Keratinocyte (primary cell): ENCODE data around the gene CEP152. TPM values are rescaled to one million over a fixed set of nuclear protein-coding genes. Genes with fewer than 3 reads are reported as not detected.

Experiments
- DNase-seq: peaks from one replicate; pipeline ENCODE4 v3.0.0-alpha.2; 2011; ENCODE audit warnings: low read depth, missing footprints, low spot score
- FAIRE-seq: peaks from 2 replicates; lab custom pipeline; 2011; peaks lifted over from hg19 to GRCh38; lab: Jason Lieb, UNC
- H2AFZ ChIP-seq: 2 replicates; pipeline ENCODE4 v1.6.0; 2012; ENCODE audit warnings: low read length, control low read depth, inconsistent platforms; ENCODE audit not compliant: control insufficient read depth
- H3K27ac ChIP-seq: 2 replicates; pipeline ENCODE4 v1.5.1; 2011; ENCODE audit warnings: low read length; ENCODE audit not compliant: control insufficient read depth, insufficient read depth
- H3K27me3 ChIP-seq: 3 replicates; pipeline ENCODE4 v1.6.0; 2011; ENCODE audit warnings: low read length; ENCODE audit not compliant: control insufficient read depth, insufficient read depth; ENCODE audit errors: extremely low read depth
- H3K36me3 ChIP-seq, 2 experiments: 2 replicates in 1 of 2; 3 replicates in 1 of 2; pipeline ENCODE4 v1.5.1; 2011; ENCODE audit warnings: low read length in 2 of 2, mild to moderate bottlenecking in 1 of 2; ENCODE audit not compliant: control insufficient read depth in 2 of 2, insufficient read depth in 2 of 2; ENCODE audit errors: extremely low read depth in 1 of 2
- H3K4me1 ChIP-seq: 3 replicates; pipeline ENCODE4 v1.5.1; 2011; ENCODE audit warnings: low read length; ENCODE audit not compliant: control insufficient read depth, insufficient read depth; ENCODE audit errors: extremely low read depth
- H3K4me2 ChIP-seq: 3 replicates; pipeline ENCODE4 v1.6.0; 2011; ENCODE audit warnings: low read depth, low read length; ENCODE audit not compliant: control insufficient read depth, insufficient read depth; ENCODE audit errors: extremely low read depth
- H3K4me3 ChIP-seq, 3 experiments: fragments of 200-600 bp in 1 of 3; sonication (generic) in 1 of 3; 2 replicates in 2 of 3; 3 replicates in 1 of 3; pipeline ENCODE4 v1.5.1; 2011 to 2016; ENCODE audit warnings: low read length in 3 of 3, mild to moderate bottlenecking in 3 of 3, control low read depth in 2 of 3, inconsistent platforms in 1 of 3, low read depth in 1 of 3, mixed read lengths in 1 of 3, mixed run types in 1 of 3, moderate library complexity in 1 of 3; ENCODE audit not compliant: control insufficient read depth in 2 of 3, insufficient read depth in 2 of 3; ENCODE audit errors: extremely low read depth in 1 of 3
- H3K79me2 ChIP-seq: 2 replicates; pipeline ENCODE4 v1.6.0; 2012; ENCODE audit warnings: low read length; ENCODE audit not compliant: control insufficient read depth, insufficient read depth
- H3K9ac ChIP-seq: 3 replicates; pipeline ENCODE4 v1.6.0; 2011; ENCODE audit warnings: low read length; ENCODE audit not compliant: control insufficient read depth, insufficient read depth; ENCODE audit errors: extremely low read depth
- H3K9me1 ChIP-seq: 3 replicates; pipeline ENCODE4 v1.6.0; 2011; ENCODE audit warnings: low read length; ENCODE audit not compliant: control insufficient read depth, insufficient read depth; ENCODE audit errors: extremely low read depth
- H3K9me3 ChIP-seq: 2 replicates; pipeline ENCODE4 v1.5.1; 2012; ENCODE audit warnings: low read depth, low read length; ENCODE audit not compliant: control insufficient read depth
- H4K20me1 ChIP-seq: 3 replicates; pipeline ENCODE4 v1.6.0; 2011; ENCODE audit warnings: low read length; ENCODE audit not compliant: control insufficient read depth, insufficient read depth; ENCODE audit errors: extremely low read depth
- CTCF ChIP-seq, 3 experiments: IDR thresholded peaks in 1 of 3; conservative IDR thresholded peaks in 1 of 3; optimal IDR thresholded peaks in 1 of 3; 2 replicates in 2 of 3; 3 replicates in 1 of 3; pipeline versions ENCODE3 to v1.5.1; 2011; ENCODE audit warnings: low read length in 3 of 3, mild to moderate bottlenecking in 3 of 3, moderate library complexity in 2 of 3, control low read depth in 1 of 3, inconsistent platforms in 1 of 3; ENCODE audit not compliant: insufficient read depth in 2 of 3; ENCODE audit errors: extremely low read depth in 1 of 3
- EZH2 ChIP-seq: IDR thresholded peaks from one replicate; pipeline ENCODE4 v1.6.1; 2012; ENCODE audit warnings: inconsistent platforms, mild to moderate bottlenecking, low read length, moderate library complexity
- dilution Hi-C: fragments of 300-500 bp; cut with MboI; formaldehyde crosslinking; loops from one replicate; pipeline ENCODE4 v1.7.0; 2020; ENCODE audit warnings: low sequenced_read_pairs; ENCODE audit not compliant: extremely low pct_ligation_motif_present
- polyA plus RNA-seq, 5 experiments: library from polyadenylated mRNA; depleted of rRNA in 3 of 5; stranded (reverse) in 3 of 5; stranded (forward) in 1 of 5; unstranded in 1 of 5; fragments of >200 nt; gene quantifications; 1 replicate in 1 of 5; 2 replicates in 3 of 5; 3 replicates in 1 of 5; pipeline versions ENCODE4 v1.2.1 to v1.2.3, GENCODE V29; 2011 to 2012; ENCODE audit warnings: missing spikeins in 2 of 5, low read depth in 1 of 5, low replicate concordance in 1 of 5

The CEP152 gene
- polyA plus RNA-seq, 1 donor (not counting 4 experiments of a cell fraction or from before 2014, with no cell fraction given), result 4.0 TPM

GRCh38 chr15:48814286-48814685 is 3.4 kb upstream of the CEP152 start:
- Histone ChIP-seq H3K4me2 (no peak overlapping the region), H4K20me1 (no peaks in the 10 kb centered on the region), H3K27me3 (no peaks in the 10 kb centered on the region), H3K4me3 (no peak overlapping the region), H3K9me3 (no peaks in the 10 kb centered on the region), H3K9ac (no peak overlapping the region), H3K36me3 (no peaks in the 10 kb centered on the region), H3K27ac (no peak overlapping the region), H3K79me2 (peaks cover 8% of the 10 kb centered on the region), H3K4me1 (peaks cover 7% of the 10 kb centered on the region), H2AFZ (no peak overlapping the region), H3K9me1 (no peaks in the 10 kb centered on the region)
- FAIRE-seq (no peak), DNase-seq (no peak)
- TF ChIP-seq CTCF (optimal IDR thresholded peaks at IDR 0.05 in 1 of 3, IDR thresholded peaks at IDR 0.05 in 1 of 3, conservative IDR thresholded peaks at IDR 0.05 in 1 of 3; ENCODE audit: extremely low read depth in 1 of 3, insufficient read depth in 2 of 3, low read length in 3 of 3), result no peak
- TF ChIP-seq EZH2, result no peak
- dilution Hi-C loops, result no loop called here

- dilution Hi-C loops, result no loop called here
- FAIRE-seq, result no peak
- no peaks in the 10 kb centered on the region for H3K27me3 ChIP-seq
- peak overlapping the region; percentile 94 for H3K4me2 ChIP-seq
- no peaks in the 10 kb centered on the region for H3K9me3 ChIP-seq
- no peaks in the 10 kb centered on the region for H3K36me3 ChIP-seq
- H2AFZ ChIP-seq, result peak overlapping the region; percentile 96
- no peak for DNase-seq
- peaks cover 7% of the 10 kb centered on the region for H3K4me1 ChIP-seq
- H4K20me1 ChIP-seq, result no peaks in the 10 kb centered on the region
- TF ChIP-seq EZH2 (no peak), CTCF (optimal IDR thresholded peaks at IDR 0.05 in 1 of 3, IDR thresholded peaks at IDR 0.05 in 1 of 3, conservative IDR thresholded peaks at IDR 0.05 in 1 of 3; ENCODE audit: extremely low read depth in 1 of 3, insufficient read depth in 2 of 3, low read length in 3 of 3) (peak in 1 of 3 experiments; percentile 32)
- H3K79me2 ChIP-seq, result peaks cover 11% of the 10 kb centered on the region
- H3K27ac ChIP-seq, result no peak overlapping the region
- H3K9me1 ChIP-seq, result no peaks in the 10 kb centered on the region
- H3K4me3 ChIP-seq, result peak overlapping the region; percentile 48 to 99 (median 97)
- H3K9ac ChIP-seq, result peak overlapping the region; percentile 94
Measured at GRCh38 chr15:48811325-48811958, 573 bp upstream of the CEP152 start.
